ENCODE results near the gene VSIR.

GRCh38 chr10:71779641-71780040 lies 6.3 kb upstream of the VSIR start:
- TF ChIP-seq FOXJ3 (CRISPR knock-in tag; IDR thresholded peaks at IDR 0.05) (no peak), CTCF (IDR thresholded peaks at IDR 0.05) (no peak), FOXM1 (IDR thresholded peaks at IDR 0.05; ENCODE audit: low read depth) (no peak), ZBTB33 (IDR thresholded peaks at IDR 0.05; ENCODE audit: borderline replicate concordance, low read depth) (no peak), TEAD4 (IDR thresholded peaks at IDR 0.05; ENCODE audit: borderline replicate concordance, insufficient read depth) (no peak), EP300 (IDR thresholded peaks at IDR 0.05; ENCODE audit: borderline replicate concordance in 1 of 2, low read depth in 1 of 2, low read length in 1 of 2) (no peak), MXI1 (IDR thresholded peaks at IDR 0.05; ENCODE audit: low read depth, low read length) (no peak), POLR2AphosphoS5 (IDR thresholded peaks at IDR 0.05; ENCODE audit: low read depth, low read length) (no peak), RAD21 (IDR thresholded peaks at IDR 0.05; ENCODE audit: low read length) (no peak), GABPA (IDR thresholded peaks at IDR 0.05; ENCODE audit: low read depth) (no peak), MAX (IDR thresholded peaks at IDR 0.05; ENCODE audit: low read depth) (no peak), MEF2A (IDR thresholded peaks at IDR 0.05; ENCODE audit: borderline replicate concordance, low read depth) (no peak), EZH2phosphoT487 (IDR thresholded peaks at IDR 0.05; ENCODE audit: borderline replicate concordance, low read depth) (no peak)
